Chondrocyte (in vitro differentiated cells): Measurements from ENCODE around the gene PRR12. TPM values are rescaled to one million over a fixed set of nuclear protein-coding genes. Genes with fewer than 3 reads are reported as not detected.

Experiments
- DNase-seq: peaks from one replicate; pipeline ENCODE4 v3.0.0; 2021; ENCODE audit warnings: mixed read lengths, low spot score
- H3K27ac Mint-ChIP-seq: one replicate; pipeline ENCODE4 v1.8.0; 2021; ENCODE audit warnings: mild to moderate bottlenecking, moderate library complexity, mixed read lengths; ENCODE audit not compliant: unreplicated experiment
- H3K27me3 Mint-ChIP-seq: 2 replicates; pipeline ENCODE4 v1.8.0; 2021; ENCODE audit warnings: low read depth, mixed read lengths
- H3K36me3 Mint-ChIP-seq: 2 replicates; pipeline ENCODE4 v1.8.0; 2021; ENCODE audit warnings: low read depth, mixed read lengths
- H3K4me1 Mint-ChIP-seq: 2 replicates; pipeline ENCODE4 v1.8.0; 2021; ENCODE audit warnings: low read depth, mild to moderate bottlenecking, mixed read lengths
- H3K4me3 Mint-ChIP-seq: one replicate; pipeline ENCODE4 v1.8.0; 2021; ENCODE audit warnings: mild to moderate bottlenecking, moderate library complexity, mixed read lengths; ENCODE audit not compliant: unreplicated experiment
- H3K9me3 Mint-ChIP-seq: 2 replicates; pipeline ENCODE4 v1.8.0; 2021; ENCODE audit warnings: low read depth, mixed read lengths
- total RNA-seq: library from RNA; stranded (reverse); gene quantifications from 3 replicates; pipeline ENCODE4 v1.2.1, GENCODE V29; 2021
- TF ChIP-seq, protein P1 (sequence below): fragments of 200-600 bp; sonication (generic); IDR thresholded peaks from 2 replicates; pipeline ENCODE4 v1.5.0; 2021; ENCODE audit warnings: antibody characterized with exemption, mild to moderate bottlenecking, moderate library complexity

The PRR12 gene
- total RNA-seq, 1 donor from 2014 or later = 23.8 TPM

DNA sequence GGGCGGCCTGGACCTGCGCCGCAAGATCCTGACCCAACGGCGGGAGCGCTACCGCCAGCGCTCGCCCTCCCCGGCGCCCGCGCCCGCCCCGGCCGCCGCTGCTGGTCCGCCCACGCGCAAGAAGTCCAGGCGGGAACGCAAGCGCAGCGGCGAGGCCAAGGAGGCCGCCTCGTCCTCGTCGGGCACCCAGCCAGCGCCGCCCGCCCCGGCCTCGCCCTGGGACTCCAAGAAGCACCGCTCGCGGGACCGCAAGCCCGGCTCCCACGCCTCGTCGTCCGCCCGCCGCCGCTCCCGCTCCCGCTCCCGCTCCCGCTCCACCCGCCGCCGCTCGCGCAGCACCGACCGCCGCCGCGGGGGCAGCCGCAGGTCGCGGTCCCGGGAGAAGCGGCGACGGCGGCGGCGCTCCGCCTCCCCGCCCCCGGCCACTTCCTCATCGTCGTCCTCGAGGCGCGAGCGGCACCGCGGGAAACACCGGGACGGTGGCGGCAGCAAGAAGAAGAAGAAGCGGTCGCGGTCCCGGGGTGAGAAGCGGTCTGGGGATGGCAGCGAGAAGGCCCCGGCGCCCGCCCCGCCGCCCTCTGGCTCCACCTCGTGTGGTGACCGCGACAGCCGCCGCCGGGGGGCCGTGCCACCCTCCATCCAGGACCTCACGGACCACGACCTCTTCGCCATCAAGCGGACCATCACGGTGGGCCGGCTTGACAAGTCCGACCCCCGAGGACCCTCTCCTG lies 61.0 kb downstream of the PRR12 start:
- Mint-ChIP-seq H3K9me3 (no peaks in the 10 kb centered on the region), H3K4me1 (no peaks in the 10 kb centered on the region), H3K36me3 (peaks cover 20% of the 10 kb centered on the region), H3K27ac (no peak overlapping the region), H3K27me3 (no peaks in the 10 kb centered on the region), H3K4me3 (no peak overlapping the region)
- TF ChIP-seq, protein P1, sequence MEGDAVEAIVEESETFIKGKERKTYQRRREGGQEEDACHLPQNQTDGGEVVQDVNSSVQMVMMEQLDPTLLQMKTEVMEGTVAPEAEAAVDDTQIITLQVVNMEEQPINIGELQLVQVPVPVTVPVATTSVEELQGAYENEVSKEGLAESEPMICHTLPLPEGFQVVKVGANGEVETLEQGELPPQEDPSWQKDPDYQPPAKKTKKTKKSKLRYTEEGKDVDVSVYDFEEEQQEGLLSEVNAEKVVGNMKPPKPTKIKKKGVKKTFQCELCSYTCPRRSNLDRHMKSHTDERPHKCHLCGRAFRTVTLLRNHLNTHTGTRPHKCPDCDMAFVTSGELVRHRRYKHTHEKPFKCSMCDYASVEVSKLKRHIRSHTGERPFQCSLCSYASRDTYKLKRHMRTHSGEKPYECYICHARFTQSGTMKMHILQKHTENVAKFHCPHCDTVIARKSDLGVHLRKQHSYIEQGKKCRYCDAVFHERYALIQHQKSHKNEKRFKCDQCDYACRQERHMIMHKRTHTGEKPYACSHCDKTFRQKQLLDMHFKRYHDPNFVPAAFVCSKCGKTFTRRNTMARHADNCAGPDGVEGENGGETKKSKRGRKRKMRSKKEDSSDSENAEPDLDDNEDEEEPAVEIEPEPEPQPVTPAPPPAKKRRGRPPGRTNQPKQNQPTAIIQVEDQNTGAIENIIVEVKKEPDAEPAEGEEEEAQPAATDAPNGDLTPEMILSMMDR = no peak
- DNase-seq = no peak

DNA sequence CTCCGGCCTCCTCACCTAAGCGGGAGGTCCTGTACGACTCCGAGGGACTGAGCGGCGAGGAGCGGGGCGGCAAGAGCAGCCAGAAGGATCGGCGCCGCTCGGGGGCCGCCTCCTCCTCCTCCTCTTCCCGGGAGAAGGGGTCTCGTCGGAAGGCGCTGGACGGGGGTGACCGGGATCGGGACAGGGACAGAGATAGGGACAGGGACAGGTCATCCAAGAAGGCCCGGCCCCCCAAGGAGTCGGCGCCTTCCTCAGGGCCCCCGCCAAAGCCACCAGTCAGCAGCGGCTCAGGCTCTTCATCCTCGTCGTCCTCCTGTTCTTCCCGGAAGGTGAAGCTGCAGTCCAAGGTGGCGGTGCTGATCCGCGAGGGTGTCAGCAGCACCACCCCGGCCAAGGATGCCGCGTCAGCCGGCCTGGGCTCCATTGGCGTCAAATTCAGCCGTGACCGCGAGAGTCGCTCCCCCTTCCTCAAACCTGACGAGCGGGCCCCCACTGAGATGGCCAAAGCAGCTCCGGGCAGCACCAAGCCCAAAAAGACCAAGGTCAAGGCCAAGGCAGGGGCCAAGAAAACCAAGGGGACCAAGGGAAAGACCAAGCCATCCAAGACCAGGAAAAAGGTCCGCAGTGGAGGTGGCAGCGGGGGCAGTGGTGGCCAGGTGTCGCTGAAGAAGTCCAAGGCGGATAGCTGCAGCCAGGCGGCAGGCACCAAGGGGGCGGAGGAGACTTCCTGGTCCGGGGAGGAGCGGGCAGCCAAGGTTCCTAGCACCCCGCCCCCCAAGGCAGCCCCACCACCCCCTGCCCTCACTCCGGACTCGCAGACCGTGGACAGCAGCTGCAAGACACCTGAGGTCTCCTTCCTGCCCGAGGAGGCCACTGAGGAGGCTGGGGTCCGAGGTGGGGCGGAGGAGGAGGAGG lies 61.8 kb downstream of the PRR12 start:
- no peaks in the 10 kb centered on the region for H3K9me3 Mint-ChIP-seq
- H3K36me3 Mint-ChIP-seq = peaks cover 20% of the 10 kb centered on the region
- H3K27ac Mint-ChIP-seq = no peak overlapping the region
- TF ChIP-seq, protein P1 = no peak
- no peaks in the 10 kb centered on the region for H3K27me3 Mint-ChIP-seq
- no peaks in the 10 kb centered on the region for H3K4me1 Mint-ChIP-seq
- no peak overlapping the region for H3K4me3 Mint-ChIP-seq
- DNase-seq = no peak

DNA sequence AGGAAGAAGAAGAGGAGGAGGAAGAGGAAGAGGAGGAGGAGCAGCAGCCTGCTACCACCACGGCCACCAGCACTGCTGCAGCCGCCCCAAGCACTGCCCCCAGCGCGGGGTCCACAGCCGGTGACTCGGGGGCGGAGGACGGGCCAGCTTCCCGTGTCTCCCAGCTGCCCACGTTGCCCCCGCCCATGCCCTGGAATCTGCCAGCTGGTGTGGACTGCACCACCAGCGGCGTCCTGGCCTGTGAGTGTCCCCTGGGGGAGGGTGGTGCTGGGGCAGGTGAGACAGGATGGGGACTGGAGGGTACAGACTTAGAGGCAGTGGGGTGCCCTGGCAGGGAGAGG lies 62.5 kb downstream of the PRR12 start:
- no peak for DNase-seq
- Mint-ChIP-seq H3K9me3 (no peaks in the 10 kb centered on the region), H3K36me3 (peaks cover 20% of the 10 kb centered on the region), H3K27me3 (no peaks in the 10 kb centered on the region), H3K27ac (no peak overlapping the region), H3K4me1 (no peaks in the 10 kb centered on the region), H3K4me3 (no peak overlapping the region)
- TF ChIP-seq, protein P1 = no peak

- no peak overlapping the region for H3K27ac Mint-ChIP-seq
- H3K27me3 Mint-ChIP-seq = no peaks in the 10 kb centered on the region
- TF ChIP-seq, protein P1 = no peak
- no peaks in the 10 kb centered on the region for H3K4me1 Mint-ChIP-seq
- H3K9me3 Mint-ChIP-seq = no peaks in the 10 kb centered on the region
- peaks cover 21% of the 10 kb centered on the region for H3K36me3 Mint-ChIP-seq
- DNase-seq = no peak
- no peak overlapping the region for H3K4me3 Mint-ChIP-seq
Observed at GRCh38 chr19:49654581-49654980, 63.6 kb downstream of the PRR12 start.

GRCh38 chr19:49655570-49656455 lies 64.8 kb downstream of the PRR12 start:
- Mint-ChIP-seq H3K36me3 (peaks cover 20% of the 10 kb centered on the region), H3K27me3 (no peaks in the 10 kb centered on the region), H3K4me1 (no peaks in the 10 kb centered on the region), H3K9me3 (no peaks in the 10 kb centered on the region), H3K27ac (no peak overlapping the region), H3K4me3 (no peak overlapping the region)
- DNase-seq = no peak
- TF ChIP-seq, protein P1 = no peak
